HCT116 (cell line): ENCODE measurements around the gene MFSD6L. TPM values are rescaled to one million over a fixed set of nuclear protein-coding genes. Genes with fewer than 3 reads are reported as not detected.

Experiments
- ATAC-seq: fragments of 200-7000 bp; cut with Tn5 transposase; 2 replicates; pipeline ENCODE4 v1.9.1; 2020; ENCODE audit warnings: mild to moderate bottlenecking, moderate library complexity
- Bru-seq: library from RNA; stranded (reverse); fragments of 400-500 nt; gene quantifications from one replicate; lab custom pipeline; 2021; lab: Mats Ljungman, UMichigan
- BruChase-seq, 2 experiments: library from RNA; stranded (reverse); fragments of 400-500 nt; gene quantifications; one replicate each; lab custom pipeline; 2021; lab: Mats Ljungman, UMichigan
- BruUV-seq: library from RNA; stranded (reverse); fragments of 400-500 nt; replicated peaks from 2 replicates; lab custom pipeline; 2021; lab: Mats Ljungman, UMichigan
- CTCF ChIA-PET: fragments of 300-600 bp; sonication (Branson Sonifier 250); formaldehyde crosslinking; loops from one replicate; lab custom pipeline; 2021; ENCODE audit warnings: antibody characterized with exemption; lab: Charles Lee
- POLR2A ChIA-PET: fragments of 300-600, 350-600 bp; sonication (Branson Sonifier 250); formaldehyde crosslinking; loops from one replicate; lab custom pipeline; 2021; ENCODE audit warnings: antibody characterized with exemption; lab: Charles Lee
- RAD21 ChIA-PET, 2 experiments: fragments of 300-600 bp; sonication (Branson Sonifier 250); formaldehyde crosslinking; loops; one replicate each; lab custom pipeline; 2023; ENCODE audit warnings: low total read pairs in 2 of 2; ENCODE audit not compliant: uncharacterized antibody in 2 of 2, unreplicated experiment in 2 of 2, low non-redundant PET in 1 of 2; lab: Charles Lee
- DNase-seq: peaks from one replicate; pipeline ENCODE4 v3.0.0-alpha.2; 2010; ENCODE audit warnings: low read depth, low spot score
- H2AFZ ChIP-seq: fragments of 200-600 bp; shearing (Covaris generic), sonication (generic); 2 replicates; pipeline ENCODE4 v1.6.1; 2017; ENCODE audit warnings: low read depth, mixed run types, mixed read lengths, antibody characterized with exemption, low read length; ENCODE audit not compliant: poor library complexity, severe bottlenecking
- H3K27ac ChIP-seq: 2 replicates; pipeline ENCODE4 v1.5.1; 2012; ENCODE audit warnings: low read depth, low read length
- H3K27me3 ChIP-seq: fragments of 200-600 bp; sonication (generic); 2 replicates; pipeline ENCODE4 v1.6.1; 2016; ENCODE audit warnings: mixed run types, low read length, mixed read lengths; ENCODE audit not compliant: insufficient read depth
- H3K36me3 ChIP-seq, 2 experiments: fragments of 200-500 bp in 1 of 2; fragments of 200-600 bp in 1 of 2; sonication (Bioruptor generic) in 1 of 2; sonication (generic) in 1 of 2; 2 replicates each; pipeline versions ENCODE4 v1.5.1 to v1.6.1; 2014 to 2016; ENCODE audit warnings: low read length in 2 of 2, inconsistent platforms in 1 of 2, mixed read lengths in 1 of 2, mixed run types in 1 of 2; ENCODE audit not compliant: insufficient read depth in 2 of 2, control insufficient read depth in 1 of 2
- H3K4me1 ChIP-seq, 2 experiments: fragments of 200-600 bp in 1 of 2; sonication (generic) in 1 of 2; 2 replicates each; pipeline versions ENCODE4 v1.5.1 to v1.6.1; 2012 to 2017; ENCODE audit warnings: low read length in 2 of 2, inconsistent platforms in 1 of 2, mild to moderate bottlenecking in 1 of 2, mixed read lengths in 1 of 2, mixed run types in 1 of 2, moderate library complexity in 1 of 2; ENCODE audit not compliant: insufficient read depth in 2 of 2, control insufficient read depth in 1 of 2
- H3K4me2 ChIP-seq: fragments of 200-600 bp; sonication (generic); 2 replicates; pipeline ENCODE4 v1.6.1; 2017; ENCODE audit warnings: mixed run types, low read length, mixed read lengths
- H3K4me3 ChIP-seq, 2 experiments: fragments of 200-600 bp in 1 of 2; sonication (generic) in 1 of 2; replicated peaks in 1 of 2; 2 replicates each; pipeline ENCODE4 v1.5.1; 2011 to 2016; ENCODE audit warnings: low read length in 2 of 2, control low read depth in 1 of 2, low read depth in 1 of 2, mild to moderate bottlenecking in 1 of 2, mixed read lengths in 1 of 2, mixed run types in 1 of 2
- H3K79me2 ChIP-seq: fragments of 200-600 bp; sonication (generic); 2 replicates; pipeline ENCODE4 v1.6.1; 2017; ENCODE audit warnings: mild to moderate bottlenecking, mixed run types, low read length, moderate library complexity, mixed read lengths; ENCODE audit not compliant: insufficient read depth
- H3K9ac ChIP-seq: fragments of 200-600 bp; sonication (generic); 2 replicates; pipeline ENCODE4 v1.6.1; 2016; ENCODE audit warnings: low read length, mixed read lengths
- H3K9me2 ChIP-seq: fragments of 200-600 bp; sonication (generic), shearing (Covaris generic); 2 replicates; pipeline ENCODE4 v1.6.1; 2017; ENCODE audit warnings: mixed run types, mild to moderate bottlenecking, moderate library complexity; ENCODE audit not compliant: insufficient read depth
- H3K9me3 ChIP-seq, 2 experiments: fragments of 200-500 bp in 1 of 2; fragments of 200-600 bp in 1 of 2; sonication (Bioruptor generic) in 1 of 2; sonication (generic) in 1 of 2; 2 replicates each; pipeline ENCODE4 v1.6.1; 2014 to 2017; ENCODE audit warnings: low read length in 2 of 2, mixed read lengths in 2 of 2, inconsistent platforms in 1 of 2, low read depth in 1 of 2, mild to moderate bottlenecking in 1 of 2, mixed run types in 1 of 2, moderate library complexity in 1 of 2; ENCODE audit not compliant: control insufficient read depth in 1 of 2, insufficient read depth in 1 of 2
- H4K20me1 ChIP-seq: fragments of 200-600 bp; sonication (generic), shearing (Covaris generic); 2 replicates; pipeline ENCODE4 v1.6.1; 2017; ENCODE audit warnings: mixed run types, mild to moderate bottlenecking, moderate library complexity; ENCODE audit not compliant: insufficient read depth
- CBX3 ChIP-seq: IDR thresholded peaks from 2 replicates; pipeline ENCODE4 v1.6.1; 2012; ENCODE audit warnings: low read depth
- CTCF ChIP-seq, 3 experiments: fragments of 200-600 bp in 1 of 3; sonication (generic) in 1 of 3; IDR thresholded peaks in 2 of 3; conservative IDR thresholded peaks in 1 of 3; 2 replicates each; pipeline ENCODE4 v1.5.1; 2012 to 2017; ENCODE audit warnings: low read depth in 2 of 3, low read length in 2 of 3, antibody characterized with exemption in 1 of 3, borderline replicate concordance in 1 of 3, control low read depth in 1 of 3, mild to moderate bottlenecking in 1 of 3, mixed read lengths in 1 of 3, mixed run types in 1 of 3, moderate library complexity in 1 of 3; ENCODE audit not compliant: insufficient read depth in 1 of 3
- EGR1 ChIP-seq: IDR thresholded peaks from 2 replicates; pipeline ENCODE4 v1.6.1; 2012; ENCODE audit warnings: low read depth
- ELF1 ChIP-seq: IDR thresholded peaks from 2 replicates; pipeline ENCODE4 v1.6.1; 2012; ENCODE audit warnings: low read depth, borderline replicate concordance
- EZH2 ChIP-seq: fragments of 200-600 bp; sonication (generic); IDR thresholded peaks from 2 replicates; pipeline ENCODE4 v1.6.1; 2017; ENCODE audit warnings: antibody characterized with exemption, mixed run types
- EZH2phosphoT487 ChIP-seq: fragments of 200-600 bp; IDR thresholded peaks from 2 replicates; pipeline ENCODE4 v1.6.1; 2018; ENCODE audit warnings: antibody characterized with exemption, borderline replicate concordance
- JUND ChIP-seq: IDR thresholded peaks from 2 replicates; pipeline ENCODE4 v1.6.1; 2012
- MAX ChIP-seq: IDR thresholded peaks from 2 replicates; pipeline ENCODE4 v1.6.1; 2012
- POLR2AphosphoS5 ChIP-seq: IDR thresholded peaks from 2 replicates; pipeline ENCODE4 v1.6.1; 2011; ENCODE audit warnings: mild to moderate bottlenecking, low read depth, low read length, moderate library complexity
- RAD21 ChIP-seq: IDR thresholded peaks from 2 replicates; pipeline ENCODE4 v1.6.1; 2012; ENCODE audit warnings: low read depth, mild to moderate bottlenecking
- SIN3A ChIP-seq: IDR thresholded peaks from 2 replicates; pipeline ENCODE4 v1.6.1; 2012; ENCODE audit warnings: low read depth
- SP1 ChIP-seq: IDR thresholded peaks from 2 replicates; pipeline ENCODE4 v1.6.1; 2012; ENCODE audit warnings: low read depth
- SRF ChIP-seq: IDR thresholded peaks from 2 replicates; pipeline ENCODE4 v1.6.1; 2012; ENCODE audit warnings: low read depth
- YY1 ChIP-seq: IDR thresholded peaks from 2 replicates; pipeline ENCODE4 v1.6.1; 2011; ENCODE audit warnings: low read length, low read depth, moderate library complexity, mild to moderate bottlenecking; ENCODE audit not compliant: insufficient replicate concordance; ENCODE audit errors: extremely low read depth
- ZFX ChIP-seq: fragments of 450-650 bp; IDR thresholded peaks from 2 replicates; pipeline ENCODE4 v1.6.1; 2017
- ZNF274 ChIP-seq: fragments of 200-500 bp; sonication (Bioruptor generic); IDR thresholded peaks from 2 replicates; pipeline ENCODE4 v1.6.1; 2014; ENCODE audit warnings: mild to moderate bottlenecking, low read depth, low read length, inconsistent platforms
- intact Hi-C: fragments of 100-400 bp; cut with micrococcal nuclease; formaldehyde crosslinking; loops from 2 replicates; pipeline ENCODE4 v1.10.0; 2022
- long read RNA-seq: library from polyadenylated mRNA; unstranded; transcript quantifications from one replicate; pipeline ENCODE4 v2.0.0, GENCODE V29; 2021; ENCODE audit not compliant: unreplicated experiment
- polyA plus RNA-seq: library from polyadenylated mRNA; unstranded; fragments of >200 nt; gene quantifications from 2 replicates; pipeline ENCODE4 v1.2.1, GENCODE V29; 2012; ENCODE audit warnings: missing spikeins
- total RNA-seq: library from RNA; stranded (reverse); gene quantifications from one replicate; pipeline ENCODE4 v1.2.1, GENCODE V29; 2021; ENCODE audit not compliant: unreplicated experiment
- TF ChIP-seq, protein P1 (sequence below): IDR thresholded peaks from 2 replicates; pipeline ENCODE4 v1.6.1; 2012

MFSD6L gene
- total RNA-seq, result not detected
- not detected in 2 replicates for polyA plus RNA-seq
- not detected for Bru-seq, nascent RNA
- not detected for BruChase-seq, experiment 1, labeled RNA remaining after a 6-hour chase
- BruChase-seq, experiment 2, labeled RNA remaining after a 2-hour chase, result not detected
- long read RNA-seq, result 0 reads

- Histone ChIP-seq H3K4me1 (no peaks in the 10 kb centered on the region), H4K20me1 (no peaks in the 10 kb centered on the region), H2AFZ (no peak within 1 kb of the TSS), H3K36me3 (no peaks in the 10 kb centered on the region), H3K4me3 (no peak within 1 kb of the TSS), H3K9me3 (no peaks in the 10 kb centered on the region), H3K27ac (no peak within 1 kb of the TSS), H3K4me2 (no peak within 1 kb of the TSS), H3K9ac (no peak within 1 kb of the TSS), H3K27me3 (no peaks in the 10 kb centered on the region), H3K79me2 (no peaks in the 10 kb centered on the region), H3K9me2 (no peaks in the 10 kb centered on the region)
- CTCF ChIA-PET, result no interaction called here
- RAD21 ChIA-PET, result no interaction called here
- POLR2A ChIA-PET, result no interaction called here
- no TSS peak for BruUV-seq
- ATAC-seq (no peak), DNase-seq (no peak)
- intact Hi-C loops, result no loop called here
- no peak for TF ChIP-seq MAX
- no peak for TF ChIP-seq YY1
- no peak for TF ChIP-seq POLR2AphosphoS5
- no peak for TF ChIP-seq SIN3A
- TF ChIP-seq, protein P1, sequence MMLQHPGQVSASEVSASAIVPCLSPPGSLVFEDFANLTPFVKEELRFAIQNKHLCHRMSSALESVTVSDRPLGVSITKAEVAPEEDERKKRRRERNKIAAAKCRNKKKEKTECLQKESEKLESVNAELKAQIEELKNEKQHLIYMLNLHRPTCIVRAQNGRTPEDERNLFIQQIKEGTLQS, result no peak
- no peak for TF ChIP-seq ZFX
- TF ChIP-seq ELF1, result no peak
- TF ChIP-seq ZNF274, result no peak
- no peak for TF ChIP-seq EGR1
These were observed at the start of gene MFSD6L for GRCh38 chr17:8798846-8799569. Gene MFSD6L (minus strand): TSS chr17:8799365. CDS start chr17:8799120, 245 bp downstream.

GRCh38 chr17:8847891-8848290 is 48.7 kb upstream of the MFSD6L start:
- Histone ChIP-seq H2AFZ (no peak overlapping the region), H3K4me3 (no peak overlapping the region), H3K27me3 (no peaks in the 10 kb centered on the region), H3K9me2 (no peaks in the 10 kb centered on the region), H3K27ac (no peak overlapping the region), H4K20me1 (no peaks in the 10 kb centered on the region), H3K36me3 (no peaks in the 10 kb centered on the region), H3K9ac (no peak overlapping the region), H3K4me1 (peaks cover 0 to 3% of the 10 kb centered on the region in 2 experiments; a peak in 1 of 4 replicates), H3K4me2 (no peak overlapping the region), H3K79me2 (no peaks in the 10 kb centered on the region), H3K9me3 (no peaks in the 10 kb centered on the region)
- no TSS peak for BruUV-seq
- DNase-seq (no peak), ATAC-seq (no peak)
- CTCF ChIA-PET, result no interaction called here
- RAD21 ChIA-PET, result no interaction called here
- intact Hi-C loops, result no loop called here
- POLR2A ChIA-PET, result no interaction called here
- TF ChIP-seq, protein P1, result no peak
- TF ChIP-seq JUND (no peak), EZH2phosphoT487 (no peak), EGR1 (no peak), SRF (no peak), YY1 (no peak), EZH2 (no peak), CTCF (IDR thresholded peaks at IDR 0.05 in 2 of 3, conservative IDR thresholded peaks at IDR 0.05 in 1 of 3; ENCODE audit: borderline replicate concordance in 1 of 3, insufficient read depth in 1 of 3, low read depth in 2 of 3, low read length in 2 of 3) (no peak), SIN3A (no peak), RAD21 (no peak), SP1 (no peak), ZNF274 (no peak), POLR2AphosphoS5 (no peak), MAX (no peak), CBX3 (no peak)
